ENCODE measurements around the gene SMAP1.

The SMAP1 gene

GRCh38 chr6:70903665-70904452 is 236.2 kb downstream of the SMAP1 start:
- no peak for DNase-seq

GRCh38 chr6:70905742-70906141 is 238.1 kb downstream of the SMAP1 start:
- no peak for DNase-seq
